Smooth muscle cell (in vitro differentiated cells): Measurements from ENCODE around the gene TBL1Y. TPM values are rescaled to one million over a fixed set of nuclear protein-coding genes. Genes with fewer than 3 reads are reported as not detected.

Experiments used
- DNase-seq: peaks from one replicate; lab custom pipeline; 2025; ENCODE audit not compliant: unreplicated experiment; lab: John Stamatoyannopoulos, UW
- H2AFZ ChIP-seq: fragments of 200-600 bp; sonication (generic); 2 replicates; pipeline ENCODE4 v1.6.0; 2016; ENCODE audit warnings: antibody characterized with exemption, low read depth, mild to moderate bottlenecking
- H3F3A ChIP-seq: fragments of 200-600 bp; sonication (generic); 2 replicates; pipeline ENCODE4 v1.6.0; 2017; ENCODE audit warnings: antibody characterized with exemption, low read depth
- H3K27ac ChIP-seq: fragments of 200-600 bp; sonication (generic); 2 replicates; pipeline ENCODE4 v1.5.1; 2016; ENCODE audit warnings: low read depth, mild to moderate bottlenecking
- H3K27me3 ChIP-seq: fragments of 200-600 bp; sonication (generic); 2 replicates; pipeline ENCODE4 v1.6.1; 2016; ENCODE audit warnings: low read depth, mild to moderate bottlenecking
- H3K36me3 ChIP-seq: fragments of 200-600 bp; sonication (generic); 2 replicates; pipeline ENCODE4 v1.5.1; 2016; ENCODE audit warnings: low read depth
- H3K4me1 ChIP-seq: fragments of 200-600 bp; sonication (generic); 2 replicates; pipeline ENCODE4 v1.5.1; 2016; ENCODE audit warnings: low read depth
- H3K4me2 ChIP-seq: fragments of 200-600 bp; sonication (generic); 2 replicates; pipeline ENCODE4 v1.6.0; 2016; ENCODE audit warnings: mild to moderate bottlenecking
- H3K4me3 ChIP-seq: fragments of 200-600 bp; sonication (generic); 2 replicates; pipeline ENCODE4 v1.5.1; 2016; ENCODE audit warnings: mild to moderate bottlenecking
- H3K79me2 ChIP-seq: fragments of 200-600 bp; sonication (generic); 2 replicates; pipeline ENCODE4 v1.6.0; 2016; ENCODE audit warnings: low read depth, mild to moderate bottlenecking
- H3K9ac ChIP-seq: fragments of 200-600 bp; sonication (generic); 2 replicates; pipeline ENCODE4 v1.6.0; 2016; ENCODE audit warnings: low read depth
- H3K9me3 ChIP-seq: fragments of 200-600 bp; sonication (generic); replicated peaks from 2 replicates; pipeline ENCODE4 v1.5.1; 2016; ENCODE audit warnings: low read depth
- H4K20me1 ChIP-seq: fragments of 200-600 bp; sonication (generic); 2 replicates; pipeline ENCODE4 v1.6.0; 2016; ENCODE audit warnings: low read depth
- CTCF ChIP-seq: fragments of 200-600 bp; sonication (generic); IDR thresholded peaks from 2 replicates; pipeline ENCODE4 v1.5.1; 2017; ENCODE audit warnings: borderline replicate concordance, mild to moderate bottlenecking, antibody characterized with exemption; ENCODE audit not compliant: insufficient read depth, poor library complexity, severe bottlenecking
- WGBS: methylation state at CpG from one replicate; pipeline ENCODE4 v1.1.7; 2016; ENCODE audit warnings: low lambda C conversion rate; 5-methylcytosine and 5-hydroxymethylcytosine counted together
- polyA plus RNA-seq: library from polyadenylated mRNA; unstranded; fragments of >200 nt; fragmentation: Nextera tagmentation; extraction: Ambion mirVana; gene quantifications from 2 replicates; pipeline ENCODE4 v1.2.1, GENCODE V29; 2016
- total RNA-seq: library from RNA; depleted of rRNA; stranded (reverse); fragments of >200 nt; gene quantifications from 2 replicates; pipeline ENCODE4 v1.2.3, GENCODE V29; 2014

The TBL1Y gene
- total and polyA plus RNA-seq, 2 experiments from 2014 or later, result not detected

GRCh38 chrY:6929237-6929636, 18.7 kb downstream of the TBL1Y start:
- H3K27me3 ChIP-seq, result no peaks in the 10 kb centered on the region
- WGBS, result no CpG with 5 or more reads among the region's 1 CpG
- no peaks in the 10 kb centered on the region for H3K9me3 ChIP-seq
- no peaks in the 10 kb centered on the region for H3K79me2 ChIP-seq
- H4K20me1 ChIP-seq, result no peaks in the 10 kb centered on the region
- H2AFZ ChIP-seq, result no peak overlapping the region
- H3K36me3 ChIP-seq, result no peaks in the 10 kb centered on the region
- H3K4me1 ChIP-seq, result no peaks in the 10 kb centered on the region
- no peak overlapping the region for H3K4me3 ChIP-seq
- DNase-seq, result no peak
- H3K9ac ChIP-seq, result no peak overlapping the region
- no peak overlapping the region for H3K4me2 ChIP-seq
- no peaks in the 10 kb centered on the region for H3F3A ChIP-seq
- no peak for TF ChIP-seq CTCF
- H3K27ac ChIP-seq, result no peak overlapping the region

- Histone ChIP-seq H4K20me1 (no peaks in the 10 kb centered on the region), H3K9ac (no peak overlapping the region), H3K27ac (no peak overlapping the region), H3K4me3 (no peak overlapping the region), H2AFZ (no peak overlapping the region), H3K79me2 (no peaks in the 10 kb centered on the region), H3K4me2 (no peak overlapping the region), H3K36me3 (no peaks in the 10 kb centered on the region), H3K27me3 (no peaks in the 10 kb centered on the region), H3K9me3 (no peaks in the 10 kb centered on the region), H3K4me1 (no peaks in the 10 kb centered on the region), H3F3A (no peaks in the 10 kb centered on the region)
- TF ChIP-seq CTCF, result no peak
- no CpG with 5 or more reads among the region's 4 CpGs for WGBS
- DNase-seq, result no peak
These were observed 21.4 kb downstream of the TBL1Y start for GRCh38 chrY:6931779-6932396.

GRCh38 chrY:6935497-6935896, 25.0 kb downstream of the TBL1Y start:
- H3K9me3 ChIP-seq, result no peaks in the 10 kb centered on the region
- no peak overlapping the region for H3K9ac ChIP-seq
- no peaks in the 10 kb centered on the region for H3K36me3 ChIP-seq
- no peak for DNase-seq
- H3K4me2 ChIP-seq, result no peak overlapping the region
- no peak overlapping the region for H3K27ac ChIP-seq
- no peak overlapping the region for H3K4me3 ChIP-seq
- no CpG with 5 or more reads among the region's 2 CpGs for WGBS
- no peaks in the 10 kb centered on the region for H3K27me3 ChIP-seq
- no peaks in the 10 kb centered on the region for H4K20me1 ChIP-seq
- no peaks in the 10 kb centered on the region for H3F3A ChIP-seq
- H3K79me2 ChIP-seq, result no peaks in the 10 kb centered on the region
- H2AFZ ChIP-seq, result no peak overlapping the region
- no peak for TF ChIP-seq CTCF
- no peaks in the 10 kb centered on the region for H3K4me1 ChIP-seq

- Histone ChIP-seq H3F3A (no peaks in the 10 kb centered on the region), H3K9ac (no peak overlapping the region), H3K36me3 (no peaks in the 10 kb centered on the region), H3K4me3 (no peak overlapping the region), H3K4me1 (no peaks in the 10 kb centered on the region), H4K20me1 (no peaks in the 10 kb centered on the region), H2AFZ (no peak overlapping the region), H3K27ac (no peak overlapping the region), H3K4me2 (no peak overlapping the region), H3K79me2 (no peaks in the 10 kb centered on the region), H3K9me3 (no peaks in the 10 kb centered on the region), H3K27me3 (no peaks in the 10 kb centered on the region)
- no peak for DNase-seq
- TF ChIP-seq CTCF, result no peak
These were observed 37.2 kb downstream of the TBL1Y start for GRCh38 chrY:6947695-6948094.
